Memory B cell (primary cell): ENCODE data around the gene AHSG.

Experiments used
- ATAC-seq: fragments of 150-1000 bp; cut with Tn5 transposase; 2 replicates; pipeline ENCODE4 v1.10.0; 2021; ENCODE audit warnings: low read depth, mild to moderate bottlenecking, moderate library complexity
- DNase-seq, 2 donors: peaks; one replicate each; pipeline ENCODE4 v3.0.0; 2022; ENCODE audit warnings: low spot score in 2 of 2
- H3K27ac Mint-ChIP-seq: one replicate; pipeline ENCODE4 v1.8.0; 2022; ENCODE audit warnings: mild to moderate bottlenecking, moderate library complexity, mixed read lengths
- H3K27me3 Mint-ChIP-seq: one replicate; pipeline ENCODE4 v1.8.0; 2022; ENCODE audit warnings: mixed read lengths
- H3K36me3 Mint-ChIP-seq: one replicate; pipeline ENCODE4 v1.8.0; 2022; ENCODE audit warnings: mild to moderate bottlenecking, mixed read lengths
- H3K4me1 Mint-ChIP-seq: one replicate; pipeline ENCODE4 v1.8.0; 2022; ENCODE audit warnings: mixed read lengths
- H3K4me3 Mint-ChIP-seq: one replicate; pipeline ENCODE4 v1.8.0; 2022; ENCODE audit warnings: mild to moderate bottlenecking, moderate library complexity, mixed read lengths
- H3K9me3 Mint-ChIP-seq: one replicate; pipeline ENCODE4 v1.8.0; 2022; ENCODE audit warnings: mixed read lengths

The AHSG gene

DNA sequence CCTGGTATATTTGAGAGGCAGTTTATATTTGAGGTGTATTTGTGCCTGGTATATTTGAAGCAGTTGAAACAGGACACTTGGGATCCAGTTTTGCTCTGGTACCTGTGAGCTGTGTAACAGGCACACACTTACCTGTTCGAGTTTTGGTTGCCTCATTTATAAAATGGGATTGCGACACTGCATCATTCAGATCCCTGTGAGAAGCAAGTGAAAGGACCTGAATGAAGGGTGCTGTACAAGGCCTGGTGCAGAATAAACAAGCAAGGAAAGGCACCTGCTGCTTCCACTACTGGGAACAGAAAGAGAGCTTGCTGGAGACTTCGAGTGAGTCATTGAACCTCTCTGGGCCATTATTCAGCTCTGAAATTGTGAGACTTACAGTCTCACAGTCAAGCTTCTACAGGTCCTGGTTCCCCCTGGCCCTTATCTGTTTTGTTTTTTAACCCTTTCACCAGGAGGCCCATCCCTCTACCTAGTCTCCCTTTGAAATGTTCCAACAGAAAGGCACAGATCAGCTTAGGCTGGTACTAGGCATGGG lies 38.9 kb downstream of the AHSG start:
- Mint-ChIP-seq H3K9me3 (no peaks in the 10 kb centered on the region), H3K27me3 (no peaks in the 10 kb centered on the region), H3K36me3 (no peaks in the 10 kb centered on the region), H3K4me3 (no peak overlapping the region), H3K4me1 (peaks cover 18% of the 10 kb centered on the region), H3K27ac (peak overlapping the region; percentile 82)
- DNase-seq (no peak), ATAC-seq (no peak)

DNA sequence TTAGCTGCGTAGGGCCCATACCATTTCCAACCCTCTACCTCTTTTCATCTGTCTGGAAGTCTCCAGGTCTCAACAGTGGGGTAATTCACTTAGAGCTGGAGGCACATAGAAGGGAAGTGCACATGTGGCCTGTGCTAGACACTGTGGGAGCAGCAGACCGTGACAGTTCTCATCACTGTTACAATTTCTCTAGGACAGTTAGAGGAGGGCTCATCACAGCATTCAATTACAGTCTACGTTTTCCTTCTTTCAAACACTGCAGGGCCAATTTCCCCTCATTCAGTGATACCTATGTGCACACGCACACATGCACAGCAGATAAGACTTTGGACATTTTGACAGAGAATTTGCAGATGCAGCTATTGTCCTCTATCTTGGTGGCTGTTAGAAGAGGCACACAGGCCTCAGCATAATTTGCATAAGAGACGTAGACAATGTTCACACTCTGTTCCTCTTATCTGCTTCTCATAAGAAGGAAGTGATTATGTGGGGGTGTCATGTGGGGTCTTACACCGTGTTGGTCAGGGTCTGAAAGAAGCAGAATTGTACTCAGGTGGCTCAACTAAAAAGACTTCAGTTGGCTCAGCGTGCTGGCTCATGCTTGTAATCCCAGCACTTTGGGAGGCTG lies 40.3 kb downstream of the AHSG start:
- no peaks in the 10 kb centered on the region for H3K9me3 Mint-ChIP-seq

DNA sequence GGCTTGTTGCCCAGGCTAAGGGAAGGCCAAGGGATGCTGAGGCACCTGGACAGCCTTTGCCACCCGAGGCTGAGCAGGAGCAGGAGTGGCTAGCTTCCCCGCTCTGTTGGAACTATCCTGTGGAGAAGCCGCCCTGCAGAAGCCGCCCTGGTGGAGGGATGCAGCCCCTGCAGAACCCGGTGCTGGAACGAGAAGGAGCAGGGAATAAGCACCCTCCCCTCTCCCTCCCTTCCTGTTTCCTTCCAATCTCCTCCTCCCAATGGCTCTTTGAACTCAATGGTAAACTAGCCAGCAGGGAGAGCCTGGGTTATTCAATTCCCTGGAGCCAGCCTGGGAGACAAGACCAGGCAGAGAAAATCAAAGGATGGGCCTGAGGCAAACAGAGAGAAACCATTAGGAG lies 41.1 kb downstream of the AHSG start:
- Mint-ChIP-seq H3K4me1 (peaks cover 18% of the 10 kb centered on the region), H3K9me3 (no peaks in the 10 kb centered on the region), H3K27me3 (peaks cover 1% of the 10 kb centered on the region), H3K36me3 (no peaks in the 10 kb centered on the region), H3K27ac (peak overlapping the region; percentile 82), H3K4me3 (no peak overlapping the region)
- DNase-seq, result no peak
- no peak for ATAC-seq

More for the DNA sequence above, 40.3 kb downstream of the AHSG start:
- ATAC-seq (peak; percentile 95), DNase-seq (peak; percentile 43 to 55)
- peaks cover 18% of the 10 kb centered on the region for H3K4me1 Mint-ChIP-seq
- H3K36me3 Mint-ChIP-seq, result no peaks in the 10 kb centered on the region
- H3K27ac Mint-ChIP-seq, result peak overlapping the region; percentile 82
- H3K27me3 Mint-ChIP-seq, result no peaks in the 10 kb centered on the region
- peak overlapping the region; percentile 58 for H3K4me3 Mint-ChIP-seq

DNA sequence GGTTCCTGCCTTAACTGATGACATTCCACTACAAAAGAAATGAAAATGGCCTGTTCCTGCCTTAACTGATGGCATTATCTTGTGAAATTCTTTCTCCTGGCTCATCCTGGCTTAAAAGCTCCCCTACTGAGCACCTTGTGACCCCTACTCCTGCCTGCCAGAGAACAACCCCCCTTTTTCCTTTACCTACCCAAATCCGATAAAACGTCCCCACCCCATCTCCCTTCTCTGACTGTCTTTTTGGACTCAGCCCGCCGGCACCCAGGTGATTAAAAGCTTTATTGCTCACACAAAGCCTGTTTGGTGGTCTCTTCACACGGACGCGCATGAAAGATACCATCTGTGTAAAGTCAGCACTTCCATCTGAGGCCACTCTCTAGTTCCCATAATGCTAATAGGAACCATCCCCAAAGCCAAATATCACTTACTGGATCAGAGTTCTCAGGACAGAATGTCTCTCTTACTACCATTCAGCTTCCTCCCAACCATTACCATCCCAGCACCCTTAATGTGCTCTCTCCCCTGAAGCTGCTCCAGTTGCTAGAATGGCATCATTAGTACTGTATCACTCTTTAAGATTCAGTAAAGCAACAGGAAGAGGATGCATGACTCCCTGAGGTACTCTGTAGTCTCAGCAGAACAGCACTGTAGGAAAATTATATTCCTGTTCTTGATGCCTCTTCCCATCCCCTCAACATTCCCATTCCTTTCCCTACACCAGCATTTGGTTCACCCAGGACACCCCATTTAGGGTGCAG lies 50.7 kb downstream of the AHSG start:
- Mint-ChIP-seq H3K27ac (no peak overlapping the region), H3K4me1 (no peaks in the 10 kb centered on the region), H3K4me3 (no peak overlapping the region), H3K27me3 (peaks cover 11% of the 10 kb centered on the region), H3K36me3 (no peaks in the 10 kb centered on the region), H3K9me3 (no peaks in the 10 kb centered on the region)
- ATAC-seq, result no peak
- DNase-seq, result no peak

DNA sequence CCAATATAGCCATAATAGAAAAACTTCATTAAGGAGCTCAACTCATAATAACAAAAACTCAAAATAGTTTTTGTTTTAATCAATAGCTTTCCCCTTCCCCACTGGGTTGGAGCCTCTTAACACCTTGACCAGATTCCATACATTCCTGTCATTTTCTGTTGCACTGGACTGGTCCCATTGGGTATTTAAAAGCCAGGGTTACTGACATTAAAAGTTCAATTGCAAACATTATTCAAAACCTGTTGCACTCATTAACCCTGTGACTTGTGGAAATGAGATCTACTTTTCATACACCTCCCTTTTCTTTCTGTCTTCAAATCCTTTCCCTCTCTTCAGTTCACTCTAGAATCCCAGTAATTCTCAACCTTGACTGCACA lies 51.2 kb downstream of the AHSG start:
- Mint-ChIP-seq H3K9me3 (no peaks in the 10 kb centered on the region), H3K4me1 (no peaks in the 10 kb centered on the region), H3K4me3 (no peak overlapping the region), H3K27ac (no peak overlapping the region), H3K27me3 (peaks cover 10% of the 10 kb centered on the region), H3K36me3 (no peaks in the 10 kb centered on the region)
- DNase-seq (no peak), ATAC-seq (no peak)

DNA sequence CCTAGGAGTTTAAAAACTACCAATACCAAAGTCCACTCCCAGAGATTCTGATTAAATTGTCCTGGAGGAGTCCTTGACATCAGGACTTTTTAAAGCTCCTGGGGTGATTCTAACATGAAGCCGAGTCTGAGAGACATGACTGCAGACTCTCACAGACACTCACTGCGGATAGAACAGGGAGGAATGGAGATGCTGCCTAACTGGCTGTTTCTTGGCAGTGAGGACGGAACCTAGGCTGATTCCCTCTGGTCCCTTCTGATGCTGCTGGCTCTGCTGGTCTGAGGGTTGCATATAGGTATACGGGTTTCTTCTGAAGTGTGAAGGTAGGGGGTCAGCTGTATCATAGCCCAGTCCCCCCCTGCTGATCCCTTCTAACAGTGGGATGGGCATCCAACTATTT lies 51.6 kb downstream of the AHSG start:
- Mint-ChIP-seq H3K4me1 (peaks cover 2% of the 10 kb centered on the region), H3K27ac (no peak overlapping the region), H3K36me3 (no peaks in the 10 kb centered on the region), H3K27me3 (peaks cover 9% of the 10 kb centered on the region), H3K4me3 (no peak overlapping the region), H3K9me3 (no peaks in the 10 kb centered on the region)
- DNase-seq (no peak), ATAC-seq (no peak)

DNA sequence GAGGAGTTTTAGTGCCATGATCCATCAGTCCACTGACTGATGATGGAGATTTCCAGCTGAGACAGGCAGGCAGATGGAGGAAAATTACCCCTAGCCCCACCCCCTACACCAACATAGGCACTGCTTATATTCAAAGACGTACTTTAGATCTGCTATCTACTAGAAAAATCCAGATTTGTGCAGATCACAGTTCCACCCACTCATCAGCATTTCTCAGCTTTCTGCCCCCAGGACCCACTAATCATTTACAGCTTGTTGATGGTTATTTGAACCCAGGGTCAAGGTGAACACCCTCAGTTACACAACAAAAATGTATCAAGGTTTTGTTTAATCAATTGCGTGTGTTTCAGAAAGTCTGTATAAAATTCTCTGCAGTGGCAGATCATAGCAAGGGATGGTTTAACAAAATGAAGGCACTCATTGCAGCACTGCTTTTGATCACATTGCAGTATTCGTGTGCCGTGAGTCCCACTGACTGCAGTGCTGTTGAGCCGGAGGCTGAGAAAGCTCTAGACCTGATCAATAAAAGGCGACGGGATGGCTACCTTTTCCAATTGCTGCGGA lies 52.8 kb downstream of the AHSG start, which contains the start of gene HRG:
Gene HRG (plus strand): TSS at position 390 of the 564 bp plus-strand sequence. CDS start 18 bp downstream, at position 408.
- Mint-ChIP-seq H3K27ac (no peak within 1 kb of the TSS), H3K4me3 (no peak within 1 kb of the TSS), H3K9me3 (no peaks in the 10 kb centered on the region), H3K4me1 (peaks cover 2% of the 10 kb centered on the region), H3K27me3 (peaks cover 9% of the 10 kb centered on the region), H3K36me3 (no peaks in the 10 kb centered on the region)
- DNase-seq (no peak), ATAC-seq (no peak)

DNA sequence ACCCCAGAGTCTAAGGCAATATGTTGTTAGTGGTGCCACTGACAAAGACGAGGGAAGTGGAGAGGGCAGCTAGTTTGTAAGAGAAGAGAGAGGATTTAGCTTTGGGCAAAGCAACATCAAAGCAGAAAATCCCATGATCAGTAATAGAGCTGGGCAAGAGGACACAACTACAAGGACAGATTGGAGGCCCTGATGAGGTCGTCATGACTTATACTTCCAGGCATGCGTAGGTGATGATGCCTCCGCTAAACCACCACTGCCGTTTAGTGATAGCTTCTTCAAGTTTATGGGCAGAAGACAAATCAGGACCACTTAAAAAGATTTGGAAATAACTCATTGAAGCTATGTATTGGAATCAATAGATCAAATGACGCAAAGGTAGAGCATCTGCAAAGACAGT lies 55.6 kb downstream of the AHSG start:
- Mint-ChIP-seq H3K36me3 (no peaks in the 10 kb centered on the region), H3K27me3 (peaks cover 10% of the 10 kb centered on the region), H3K9me3 (no peaks in the 10 kb centered on the region), H3K27ac (no peak overlapping the region), H3K4me1 (peaks cover 5% of the 10 kb centered on the region), H3K4me3 (no peak overlapping the region)
- ATAC-seq, result no peak
- DNase-seq, result no peak

DNA sequence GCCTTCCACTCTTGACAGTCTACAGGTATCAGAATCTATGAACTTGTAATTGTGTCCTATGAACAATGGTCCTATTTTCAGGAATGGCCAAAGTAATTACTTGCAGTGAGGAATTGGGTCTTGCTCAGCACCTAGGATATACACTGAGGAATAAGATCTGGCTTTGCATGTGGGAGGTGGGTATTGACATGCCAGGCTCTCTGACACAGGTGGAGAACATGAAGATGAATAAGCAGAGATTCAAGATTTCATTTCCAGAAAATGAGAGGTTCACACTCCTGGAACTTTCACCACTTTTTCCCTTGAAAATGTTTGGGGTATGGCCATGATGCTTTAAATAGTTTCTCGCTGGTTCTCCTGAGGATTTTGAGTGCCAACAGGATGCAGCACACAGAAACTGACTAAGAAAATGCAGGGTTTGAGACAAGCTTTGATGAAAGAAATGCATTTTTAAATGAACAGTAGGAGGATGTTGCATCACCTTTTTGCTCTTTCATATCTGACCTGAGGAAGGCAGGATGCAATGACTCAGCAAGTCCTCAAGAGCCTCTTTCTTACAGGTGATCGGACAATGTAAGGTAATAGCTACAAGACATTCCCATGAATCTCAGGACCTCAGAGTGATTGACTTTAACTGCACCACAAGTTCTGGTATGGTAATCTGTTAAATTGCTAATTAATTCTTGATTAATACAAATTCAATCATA lies 56.7 kb downstream of the AHSG start:
- Mint-ChIP-seq H3K36me3 (no peaks in the 10 kb centered on the region), H3K27me3 (peaks cover 6% of the 10 kb centered on the region), H3K9me3 (no peaks in the 10 kb centered on the region), H3K27ac (no peak overlapping the region), H3K4me3 (no peak overlapping the region), H3K4me1 (peaks cover 5% of the 10 kb centered on the region)
- DNase-seq, result no peak
- no peak for ATAC-seq

DNA sequence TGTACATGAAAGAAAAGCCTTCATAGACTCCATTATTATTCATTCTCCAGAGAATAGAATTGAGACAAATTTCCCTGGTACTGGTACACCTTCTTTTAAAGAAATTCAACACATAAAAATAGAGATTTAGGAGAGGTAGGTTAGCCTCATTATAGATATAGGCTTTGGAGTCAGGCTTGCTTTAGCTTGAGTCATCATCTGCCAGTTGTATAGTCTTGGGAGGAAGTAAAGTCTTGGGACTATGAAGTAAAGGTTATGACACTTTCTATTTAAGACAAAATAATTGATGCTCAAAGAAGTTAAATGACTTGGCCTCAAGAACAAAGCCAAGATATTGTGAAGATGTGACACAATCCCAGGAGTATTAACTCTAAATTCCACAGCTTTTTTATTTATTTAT lies 57.3 kb downstream of the AHSG start:
- Mint-ChIP-seq H3K4me3 (no peak overlapping the region), H3K4me1 (peaks cover 7% of the 10 kb centered on the region), H3K36me3 (no peaks in the 10 kb centered on the region), H3K27ac (no peak overlapping the region), H3K9me3 (no peaks in the 10 kb centered on the region), H3K27me3 (peaks cover 9% of the 10 kb centered on the region)
- no peak for ATAC-seq
- DNase-seq, result no peak
